Tibial artery (tissue), 4 donors: Measurements from ENCODE around the gene ULK3.
A peak's percentile ranks its signal among the peaks of the same experiment; 100 is the strongest.

Experiments used
- DNase-seq, 2 donors: peaks; one replicate each; pipeline ENCODE4 v3.0.0-alpha.2; 2019
- H3K27ac ChIP-seq, 2 donors: fragments of 200-600 bp; sonication (generic) in 1 of 2; 1 replicate in 1 of 2; 2 replicates in 1 of 2; pipeline ENCODE4 v1.5.1; 2018 to 2019; ENCODE audit warnings: mild to moderate bottlenecking in 1 of 2
- H3K27me3 ChIP-seq, 2 donors: fragments of 200-600 bp; sonication (generic) in 1 of 2; one replicate each; pipeline versions ENCODE4 v1.5.1 to v1.6.0; 2016 to 2019
- H3K36me3 ChIP-seq, 3 donors: fragments of 200-600 bp; sonication (generic) in 2 of 3; one replicate each; pipeline ENCODE4 v1.5.1; 2016 to 2019; ENCODE audit warnings: mild to moderate bottlenecking in 2 of 3
- H3K4me1 ChIP-seq, 4 donors: fragments of 200-600 bp; sonication (generic) in 2 of 4; 1 replicate in 3 of 4; 2 replicates in 1 of 4; pipeline ENCODE4 v1.5.1; 2016 to 2019
- H3K4me3 ChIP-seq, 2 donors: fragments of 200-600 bp; sonication (generic) in 1 of 2; 1 replicate in 1 of 2; 2 replicates in 1 of 2; pipeline ENCODE4 v1.5.1; 2018 to 2019; ENCODE audit warnings: mild to moderate bottlenecking in 2 of 2
- H3K9me3 ChIP-seq, 3 donors: fragments of 200-600 bp; sonication (generic) in 1 of 3; one replicate each; pipeline ENCODE4 v1.5.1; 2016 to 2019
- CTCF ChIP-seq, 2 experiments: fragments of 200-600 bp in 1 of 2; fragments of 450-650 bp in 1 of 2; IDR thresholded peaks; one replicate each; pipeline ENCODE4 v1.5.1; 2017 to 2019; ENCODE audit warnings: antibody characterized with exemption in 2 of 2, mild to moderate bottlenecking in 1 of 2, moderate library complexity in 1 of 2
- intact Hi-C: fragments of 100-400 bp; cut with DNase I; formaldehyde crosslinking; loops from one replicate; pipeline ENCODE4 v1.15.0; 2023; ENCODE audit warnings: low total_unique reads

ULK3 gene

GRCh38 chr15:74878273-74878672, 35.3 kb upstream of the ULK3 start:
- intact Hi-C loops, result no loop called here
- no peaks in the 10 kb centered on the region for H3K9me3 ChIP-seq
- no peak overlapping the region for H3K4me3 ChIP-seq
- no peaks in the 10 kb centered on the region for H3K27me3 ChIP-seq
- no peak for TF ChIP-seq CTCF (IDR thresholded peaks at IDR 0.05)
- no peak for DNase-seq
- peaks cover 0 to 5% (median 0%) of the 10 kb centered on the region in 4 donors for H3K4me1 ChIP-seq
- H3K27ac ChIP-seq, result no peak overlapping the region
- no peaks in the 10 kb centered on the region for H3K36me3 ChIP-seq

- Histone ChIP-seq H3K36me3 (no peaks in the 10 kb centered on the region), H3K27me3 (no peaks in the 10 kb centered on the region), H3K9me3 (no peaks in the 10 kb centered on the region), H3K4me3 (peak overlapping the region; percentile 61), H3K4me1 (peaks cover 7 to 41% (median 32%) of the 10 kb centered on the region in 4 donors), H3K27ac (peak overlapping the region; percentile 78 to 89)
- TF ChIP-seq CTCF (IDR thresholded peaks at IDR 0.05), result no peak
- DNase-seq, result no peak
- intact Hi-C loops, result no loop called here
These were observed 30.9 kb upstream of the ULK3 start for GRCh38 chr15:74873756-74874424.

GRCh38 chr15:74873036-74873755, 30.2 kb upstream of the ULK3 start, which contains the start of gene SCAMP2:
Gene SCAMP2 (minus strand): TSS chr15:74873365. CDS start chr15:74873255, 110 bp downstream.
- DNase-seq, result peak; percentile 94 to 97
- Histone ChIP-seq H3K36me3 (peaks cover 0 to 4% (median 0%) of the 10 kb centered on the region in 3 donors), H3K27me3 (no peaks in the 10 kb centered on the region), H3K4me1 (peaks cover 7 to 48% (median 38%) of the 10 kb centered on the region in 4 donors), H3K27ac (peak within 1 kb of the TSS; percentile 78 to 89), H3K4me3 (peak within 1 kb of the TSS; percentile 61), H3K9me3 (no peaks in the 10 kb centered on the region)
- intact Hi-C loops, result no loop called here
- no peak for TF ChIP-seq CTCF (IDR thresholded peaks at IDR 0.05)

GRCh38 chr15:74872702-74873035, 29.7 kb upstream of the ULK3 start:
- H3K36me3 ChIP-seq, result peaks cover 0 to 9% (median 0%) of the 10 kb centered on the region in 3 donors
- intact Hi-C loops, result no loop called here
- no peak for DNase-seq
- H3K27me3 ChIP-seq, result no peaks in the 10 kb centered on the region
- no peak for TF ChIP-seq CTCF (IDR thresholded peaks at IDR 0.05)
- H3K27ac ChIP-seq, result peak overlapping the region; percentile 78 to 89
- peak overlapping the region; percentile 61 for H3K4me3 ChIP-seq
- no peaks in the 10 kb centered on the region for H3K9me3 ChIP-seq
- H3K4me1 ChIP-seq, result peaks cover 7 to 54% (median 41%) of the 10 kb centered on the region in 4 donors

- Histone ChIP-seq H3K9me3 (no peaks in the 10 kb centered on the region), H3K4me1 (peaks cover 7 to 65% (median 43%) of the 10 kb centered on the region in 4 donors), H3K4me3 (no peak overlapping the region), H3K36me3 (peaks cover 0 to 9% (median 0%) of the 10 kb centered on the region in 3 donors), H3K27me3 (no peaks in the 10 kb centered on the region), H3K27ac (peak overlapping the region; percentile 34 to 37)
- TF ChIP-seq CTCF (IDR thresholded peaks at IDR 0.05), result no peak
- no peak for DNase-seq
- intact Hi-C loops, result no loop called here
These were observed 27.7 kb upstream of the ULK3 start for GRCh38 chr15:74870436-74871215.
